Measurements from ENCODE around the gene CSTB. TPM values are rescaled to one million over a fixed set of nuclear protein-coding genes. Genes with fewer than 3 reads are reported as not detected.
A peak's percentile ranks its signal among the peaks of the same experiment; 100 is the strongest.

CSTB gene
- total RNA-seq, 2 experiments from 2014 or later, result 40.1 to 42.3 TPM

DNA sequence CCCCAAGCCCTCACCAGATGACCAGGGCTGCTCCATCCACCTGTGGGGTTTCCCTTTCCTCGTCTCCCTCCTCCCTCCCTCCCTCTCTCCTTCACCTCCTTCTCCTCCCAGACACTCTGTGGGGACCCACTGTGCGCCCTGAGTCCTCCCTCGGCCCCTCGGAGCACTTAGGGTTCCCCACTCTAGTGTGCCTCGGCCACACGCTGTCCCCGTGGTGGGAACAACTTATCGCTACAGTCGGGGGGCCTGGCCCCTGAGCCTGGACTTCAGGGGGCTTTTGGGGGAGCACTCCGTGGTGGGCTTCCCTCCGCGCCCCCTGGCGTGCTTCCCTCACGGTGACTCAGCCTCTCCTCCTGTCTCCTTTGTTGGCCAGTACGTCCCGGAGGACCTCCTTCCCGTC, 27.5 kb downstream of the CSTB start:
- Mint-ChIP-seq H3K27me3 (no peaks in the 10 kb centered on the region), H3K27ac (no peak overlapping the region), H3K36me3 (peaks cover 23% of the 10 kb centered on the region), H3K9me3 (no peaks in the 10 kb centered on the region), H3K4me3 (no peak overlapping the region), H3K4me1 (ENCODE audit: low read depth) (no peaks in the 10 kb centered on the region)
- ChIA-PET CTCF (no interaction called here), POLR2A (interaction anchor here (0.5 kb wide), 1 partner anchor 44 kb away, joined by 3 read pairs; no protein-coding TSS in a partner anchor)
- DNase-seq, result no peak
- intact Hi-C loops (cut with micrococcal nuclease), result no loop called here

DNA sequence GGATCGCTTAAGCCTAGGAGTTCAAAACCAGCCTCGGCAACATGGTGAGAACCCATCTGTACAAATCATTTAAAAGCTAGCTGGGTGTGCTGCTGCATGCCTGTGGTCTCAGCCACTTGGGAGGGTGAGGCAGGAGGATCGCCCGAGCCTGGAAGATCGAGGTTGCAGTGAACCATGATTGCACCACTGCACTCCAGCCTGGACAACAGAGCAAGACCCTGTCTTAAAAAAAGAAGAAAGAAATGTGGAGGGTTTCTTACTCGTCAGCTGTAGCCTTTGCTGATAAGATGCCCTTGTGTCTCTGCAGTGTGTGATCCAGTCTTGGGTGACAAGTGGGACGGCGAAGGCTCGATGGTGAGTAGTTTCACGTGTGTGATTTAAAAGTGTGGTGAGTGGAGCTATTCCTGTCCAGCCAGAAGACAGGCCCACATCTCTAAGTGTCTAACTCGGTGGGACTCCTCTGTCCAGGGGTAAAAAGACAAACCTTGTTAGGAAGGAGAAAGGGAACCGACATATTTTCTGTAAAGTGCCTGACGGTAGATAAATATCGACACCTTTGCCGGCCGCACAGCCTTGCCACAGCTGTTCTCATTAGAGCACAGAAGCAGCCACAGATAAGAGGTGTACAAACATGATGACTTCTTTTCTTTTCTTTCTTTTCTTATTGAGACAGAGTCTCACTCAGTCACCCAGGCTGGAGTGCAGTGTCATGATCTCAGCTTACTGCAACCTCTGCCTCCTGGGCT, 30.2 kb downstream of the CSTB start:
- H3K9me3 Mint-ChIP-seq, result no peaks in the 10 kb centered on the region
- intact Hi-C loops (cut with micrococcal nuclease), result no loop called here
- peaks cover 20% of the 10 kb centered on the region for H3K36me3 Mint-ChIP-seq
- CTCF ChIA-PET, result no interaction called here
- POLR2A ChIA-PET, result no interaction called here
- DNase-seq, result no peak
- no peaks in the 10 kb centered on the region for H3K4me1 Mint-ChIP-seq (ENCODE audit: low read depth)
- H3K4me3 Mint-ChIP-seq, result no peak overlapping the region
- H3K27ac Mint-ChIP-seq, result no peak overlapping the region
- no peaks in the 10 kb centered on the region for H3K27me3 Mint-ChIP-seq

DNA sequence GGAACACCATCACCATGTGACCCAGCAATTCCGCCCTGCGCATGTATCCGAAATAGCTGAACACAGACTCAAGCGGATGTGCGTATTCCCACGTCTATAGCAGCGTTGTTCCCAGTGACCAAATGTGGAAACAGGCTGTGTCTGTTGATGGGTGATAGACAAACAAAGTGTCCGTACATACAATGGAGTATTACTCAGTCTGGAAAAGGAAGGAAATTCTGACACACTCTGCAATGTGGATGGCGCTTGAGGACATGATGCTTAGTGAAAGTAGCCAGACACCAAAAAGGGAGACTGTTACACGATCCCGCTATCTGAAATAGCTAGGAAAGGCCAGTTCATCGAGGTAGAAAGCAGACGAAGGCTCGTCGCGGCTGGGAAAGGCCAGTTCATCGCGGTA, 31.4 kb downstream of the CSTB start:
- Mint-ChIP-seq H3K4me1 (ENCODE audit: low read depth) (peaks cover 4% of the 10 kb centered on the region), H3K9me3 (no peaks in the 10 kb centered on the region), H3K4me3 (no peak overlapping the region), H3K36me3 (peaks cover 18% of the 10 kb centered on the region), H3K27ac (no peak overlapping the region), H3K27me3 (no peaks in the 10 kb centered on the region)
- POLR2A ChIA-PET, result no interaction called here
- CTCF ChIA-PET, result interaction anchor here (0.9 kb wide), 1 partner anchor 16 kb away, joined by 5 read pairs; no protein-coding TSS in a partner anchor
- no peak for DNase-seq
- intact Hi-C loops (cut with micrococcal nuclease), result no loop called here

DNA sequence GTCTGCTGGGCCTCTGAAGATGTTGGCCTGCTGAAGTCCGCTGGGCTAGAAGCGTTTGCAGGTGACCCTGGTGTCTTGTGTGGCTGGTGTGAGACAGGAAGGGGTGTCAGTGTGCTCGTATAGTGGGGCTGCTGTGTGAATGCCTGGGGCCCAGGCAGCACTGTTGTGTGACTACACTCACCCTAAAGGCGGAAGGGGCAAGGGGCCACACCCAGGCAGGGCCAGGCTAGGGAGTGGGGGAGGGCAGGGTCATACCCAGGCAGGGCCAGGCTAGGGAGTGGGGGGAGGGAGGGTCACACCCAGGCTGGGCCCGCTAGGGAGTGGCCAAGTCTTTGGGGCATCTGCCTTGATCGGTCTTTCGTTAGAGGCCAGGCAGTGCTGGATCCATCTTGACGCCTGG, 32.2 kb downstream of the CSTB start:
- Mint-ChIP-seq H3K36me3 (peaks cover 18% of the 10 kb centered on the region), H3K4me3 (no peak overlapping the region), H3K9me3 (no peaks in the 10 kb centered on the region), H3K27me3 (no peaks in the 10 kb centered on the region), H3K4me1 (ENCODE audit: low read depth) (peaks cover 4% of the 10 kb centered on the region), H3K27ac (no peak overlapping the region)
- intact Hi-C loops (cut with micrococcal nuclease), result no loop called here
- ChIA-PET POLR2A (no interaction called here), CTCF (no interaction called here)
- no peak for DNase-seq

DNA sequence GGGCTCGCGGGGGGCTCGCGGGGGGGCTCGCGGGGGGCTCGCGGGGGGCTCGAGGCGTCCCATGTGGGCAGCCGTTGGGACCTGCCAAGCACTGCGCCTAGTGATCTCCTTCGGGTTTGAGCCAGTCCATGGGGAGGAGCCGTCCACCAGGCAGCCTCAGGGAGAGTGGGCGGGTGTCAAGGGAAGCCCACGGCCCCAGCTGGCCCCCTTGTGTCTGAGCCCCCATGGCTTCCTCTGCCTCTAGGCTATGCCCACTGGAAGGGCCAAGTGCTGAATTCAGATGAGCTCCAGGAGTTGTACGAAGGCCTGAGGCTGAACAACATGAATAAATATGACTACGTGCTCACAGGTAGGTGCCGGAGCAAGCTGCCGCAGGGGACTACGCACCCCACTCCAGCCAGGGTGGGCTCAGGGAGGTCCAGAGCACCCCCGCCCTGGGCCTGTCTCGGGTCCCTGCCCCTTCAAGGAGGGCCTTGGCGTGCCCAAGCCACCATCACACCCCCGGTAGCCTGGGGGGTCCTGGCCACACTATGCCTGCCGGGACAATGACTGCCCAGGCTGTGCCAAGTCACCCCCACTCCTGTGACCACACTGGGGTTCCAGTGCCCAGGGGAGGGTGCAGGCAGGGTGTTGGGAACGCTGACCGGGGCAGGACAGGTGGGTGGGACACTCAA, 34.5 kb downstream of the CSTB start:
- ChIA-PET CTCF (no interaction called here), POLR2A (no interaction called here)
- intact Hi-C loops (cut with micrococcal nuclease), result no loop called here
- DNase-seq, result no peak
- no peaks in the 10 kb centered on the region for H3K27me3 Mint-ChIP-seq
- peaks cover 4% of the 10 kb centered on the region for H3K4me1 Mint-ChIP-seq (ENCODE audit: low read depth)
- no peaks in the 10 kb centered on the region for H3K9me3 Mint-ChIP-seq
- no peak overlapping the region for H3K4me3 Mint-ChIP-seq
- H3K27ac Mint-ChIP-seq, result no peak overlapping the region
- H3K36me3 Mint-ChIP-seq, result peaks cover 15% of the 10 kb centered on the region

DNA sequence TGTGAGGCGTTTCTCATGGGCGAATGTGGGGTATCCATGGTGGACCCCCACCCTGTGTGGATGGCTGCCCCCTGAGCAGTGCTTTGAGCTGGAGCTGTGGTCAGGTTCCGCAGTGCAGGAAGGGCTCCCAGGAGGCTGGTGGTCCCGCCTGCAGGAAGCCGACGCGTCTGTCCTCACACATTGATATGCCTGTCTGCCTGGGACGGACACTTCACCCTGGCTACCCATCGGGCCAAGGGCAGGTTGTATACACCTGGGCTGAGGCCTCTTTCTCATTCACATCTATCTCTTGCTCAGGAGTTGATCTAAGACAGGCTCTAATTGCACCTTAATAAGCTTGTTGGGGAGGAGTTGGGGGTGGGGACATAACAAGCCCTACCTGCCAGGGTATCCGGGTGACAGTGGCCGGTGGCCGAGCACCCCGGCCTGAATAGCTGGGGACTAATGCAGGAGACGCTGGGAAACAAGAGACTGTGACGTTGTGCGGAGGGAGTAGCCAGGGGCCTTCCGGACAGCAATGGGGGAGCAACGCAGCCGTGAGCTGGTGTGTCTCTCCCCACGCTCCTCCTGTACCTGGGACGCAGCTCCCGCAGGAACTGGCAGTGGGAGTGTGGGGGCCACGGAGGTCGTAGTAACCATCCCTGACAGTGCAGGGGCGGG, 35.5 kb downstream of the CSTB start:
- peaks cover 17% of the 10 kb centered on the region for H3K36me3 Mint-ChIP-seq
- CTCF ChIA-PET, result no interaction called here
- peak overlapping the region; percentile 57 for H3K27ac Mint-ChIP-seq
- DNase-seq, result peak; percentile 37
- intact Hi-C loops (cut with micrococcal nuclease), result no loop called here
- peak overlapping the region; percentile 34 for H3K4me3 Mint-ChIP-seq
- H3K4me1 Mint-ChIP-seq (ENCODE audit: low read depth), result peaks cover 4% of the 10 kb centered on the region
- H3K9me3 Mint-ChIP-seq, result no peaks in the 10 kb centered on the region
- H3K27me3 Mint-ChIP-seq, result no peaks in the 10 kb centered on the region
- POLR2A ChIA-PET, result no interaction called here

DNA sequence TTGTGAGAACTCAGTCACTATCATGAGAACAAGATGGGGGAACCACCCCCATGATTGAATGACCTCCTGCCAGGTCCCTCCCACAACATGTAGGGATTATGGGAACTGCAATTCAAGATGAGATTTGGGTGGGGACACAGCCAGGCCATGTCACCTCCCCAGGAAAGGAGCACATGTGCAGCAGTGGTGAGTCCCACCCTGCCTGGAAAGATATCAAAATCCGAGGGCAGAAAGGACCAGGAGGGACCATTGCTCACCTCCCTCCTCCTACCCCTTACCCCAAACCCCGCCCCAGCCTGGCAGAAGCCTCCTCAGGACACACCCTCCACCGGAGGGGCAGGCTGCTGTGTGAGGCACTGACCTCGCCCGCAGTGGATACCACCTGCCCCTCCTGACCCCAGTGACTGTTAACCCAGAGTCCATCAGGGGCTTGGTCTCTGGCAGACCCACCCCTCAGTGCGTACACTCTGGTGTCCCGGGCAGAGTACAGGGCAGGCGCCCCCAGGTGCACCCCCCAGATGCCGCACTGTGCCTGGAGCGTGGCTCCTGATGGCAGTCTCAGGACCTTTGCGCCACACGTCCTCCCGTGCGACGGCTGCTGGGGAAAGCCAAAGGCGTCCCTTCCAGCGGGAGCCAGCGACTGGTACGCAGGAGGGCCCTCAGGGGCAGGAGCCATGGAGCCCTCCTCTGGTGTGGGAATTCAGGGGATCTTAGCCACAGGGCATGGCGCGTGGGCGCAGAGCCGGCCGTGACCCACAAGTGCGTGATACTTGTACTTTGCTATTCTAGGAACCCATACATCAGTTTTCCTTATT, 36.3 kb downstream of the CSTB start:
- Mint-ChIP-seq H3K9me3 (no peaks in the 10 kb centered on the region), H3K36me3 (peaks cover 14% of the 10 kb centered on the region), H3K27me3 (no peaks in the 10 kb centered on the region), H3K27ac (no peak overlapping the region), H3K4me3 (no peak overlapping the region), H3K4me1 (ENCODE audit: low read depth) (peaks cover 8% of the 10 kb centered on the region)
- POLR2A ChIA-PET, result no interaction called here
- CTCF ChIA-PET, result no interaction called here
- intact Hi-C loops (cut with micrococcal nuclease), result no loop called here
- no peak for DNase-seq

DNA sequence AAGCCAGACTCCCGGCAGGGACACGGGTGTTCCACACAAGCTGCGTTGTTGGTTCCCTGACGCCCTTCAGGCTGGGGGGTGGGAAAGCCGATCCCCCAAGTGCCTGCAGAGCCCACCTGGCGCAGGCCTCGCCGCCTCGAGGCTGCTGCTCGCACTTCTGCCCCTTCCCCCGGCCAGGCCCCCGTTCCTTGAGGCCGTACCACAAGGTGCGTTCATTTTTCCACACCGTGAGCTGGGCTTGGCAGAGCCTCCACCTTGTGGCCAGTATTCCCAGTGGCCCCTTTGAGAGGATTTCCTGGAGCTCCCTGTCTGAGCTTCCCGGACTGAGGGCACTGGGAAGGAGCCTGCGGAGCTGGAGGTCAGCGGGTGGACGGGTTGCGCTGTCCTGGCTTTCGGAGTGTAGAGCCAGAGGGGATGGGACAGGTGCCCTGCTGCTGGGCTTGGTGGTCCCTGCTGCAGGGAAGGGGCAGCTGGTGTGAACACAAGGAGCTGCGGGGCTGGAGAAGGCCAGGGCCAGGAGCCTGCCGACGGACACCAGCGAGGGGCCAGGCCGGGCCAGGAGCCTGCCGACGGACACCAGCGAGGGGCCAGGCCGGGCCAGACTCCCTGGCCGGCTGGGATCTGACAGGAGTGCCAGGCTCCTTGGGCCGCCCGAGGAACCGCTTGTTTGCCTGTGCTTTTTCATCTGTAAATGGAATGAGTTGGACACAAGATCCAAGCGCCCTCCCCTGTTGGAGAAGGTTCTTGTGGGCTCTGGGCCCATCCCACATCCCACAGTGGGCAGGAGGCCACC, 38.8 kb downstream of the CSTB start:
- H3K9me3 Mint-ChIP-seq, result no peaks in the 10 kb centered on the region
- H3K4me3 Mint-ChIP-seq, result no peak overlapping the region
- no peaks in the 10 kb centered on the region for H3K27me3 Mint-ChIP-seq
- ChIA-PET POLR2A (no interaction called here), CTCF (no interaction called here)
- peaks cover 29% of the 10 kb centered on the region for H3K4me1 Mint-ChIP-seq (ENCODE audit: low read depth)
- intact Hi-C loops (cut with micrococcal nuclease), result no loop called here
- peaks cover 12% of the 10 kb centered on the region for H3K36me3 Mint-ChIP-seq
- no peak for DNase-seq
- H3K27ac Mint-ChIP-seq, result no peak overlapping the region

DNA sequence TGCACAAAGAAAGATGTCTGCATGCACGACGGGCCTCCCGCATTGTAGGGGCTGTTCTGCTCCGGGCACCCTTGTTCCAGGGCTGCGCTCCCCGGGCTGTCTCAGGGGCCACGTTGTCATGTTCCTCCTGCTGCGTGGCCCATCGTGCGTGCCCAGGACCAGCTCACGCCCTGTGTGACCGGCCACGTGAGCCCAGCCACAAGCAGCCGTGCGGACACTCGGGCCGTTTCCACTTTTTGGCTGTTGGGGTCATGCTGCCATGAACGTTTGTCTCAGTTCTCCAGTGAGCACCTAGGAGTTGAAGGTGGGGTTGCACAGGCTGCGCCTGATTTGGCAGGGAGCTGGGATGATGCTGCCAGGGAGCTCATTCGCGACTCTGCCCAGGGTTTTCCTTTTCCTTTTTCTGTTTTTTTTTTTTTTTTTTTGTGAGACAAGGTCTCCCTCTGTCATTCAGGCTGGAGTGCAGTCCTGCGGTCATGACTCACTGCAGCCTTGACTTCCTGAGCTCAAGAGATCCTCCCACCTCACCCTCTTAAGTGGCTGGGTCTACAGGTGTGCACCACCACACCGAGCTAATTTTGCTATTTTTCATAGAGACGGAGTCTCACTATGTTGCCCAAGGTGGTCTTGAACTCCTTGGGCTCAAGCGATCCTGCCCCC, 39.8 kb downstream of the CSTB start:
- Mint-ChIP-seq H3K36me3 (peaks cover 12% of the 10 kb centered on the region), H3K4me3 (no peak overlapping the region), H3K9me3 (no peaks in the 10 kb centered on the region), H3K27ac (no peak overlapping the region), H3K27me3 (no peaks in the 10 kb centered on the region), H3K4me1 (ENCODE audit: low read depth) (peaks cover 33% of the 10 kb centered on the region)
- intact Hi-C loops (cut with micrococcal nuclease), result no loop called here
- ChIA-PET CTCF (no interaction called here), POLR2A (no interaction called here)
- DNase-seq, result no peak

DNA sequence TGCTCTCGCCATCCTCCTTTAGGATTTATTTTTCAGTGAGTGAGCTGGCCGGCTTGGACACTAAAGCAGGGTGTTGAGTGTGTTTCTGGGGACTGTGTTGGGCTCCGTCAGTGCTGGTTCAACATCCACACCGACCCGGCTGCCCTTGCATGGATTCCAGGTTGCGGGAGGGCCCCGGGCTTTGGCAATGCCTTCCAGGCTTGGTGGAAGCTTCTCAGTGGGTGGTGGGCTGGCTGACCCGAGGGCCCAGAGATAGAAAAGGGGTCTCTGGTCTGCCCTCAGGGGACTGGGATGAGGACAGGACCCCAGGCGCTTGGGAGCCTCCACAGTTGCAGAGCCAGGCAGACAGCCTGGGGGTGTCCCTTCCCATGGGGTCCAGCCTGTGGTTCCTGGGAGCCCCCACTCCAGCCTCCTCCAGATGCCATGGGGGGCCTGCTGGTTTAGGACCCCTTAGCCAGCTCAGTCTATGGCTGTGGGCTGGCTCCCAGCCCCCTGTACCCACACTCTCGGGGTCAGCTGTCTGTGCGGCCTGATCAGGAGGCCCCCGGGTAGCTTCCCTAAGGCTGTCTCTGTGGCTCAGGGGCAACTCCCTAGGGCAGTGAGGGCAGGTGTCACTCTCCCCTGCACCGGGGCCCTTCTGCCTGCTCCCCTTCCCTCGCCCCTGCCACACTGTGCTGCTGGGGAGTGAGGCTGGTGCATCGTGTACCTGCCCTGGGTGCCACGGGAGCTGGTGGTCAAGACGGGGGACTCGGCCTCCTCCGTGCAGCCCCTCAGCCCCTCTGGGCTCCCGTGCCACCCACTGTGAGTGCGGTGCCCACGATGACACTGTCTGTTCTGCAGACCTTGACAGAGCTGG, 40.6 kb downstream of the CSTB start:
- Mint-ChIP-seq H3K4me1 (ENCODE audit: low read depth) (peaks cover 34% of the 10 kb centered on the region), H3K4me3 (no peak overlapping the region), H3K27ac (no peak overlapping the region), H3K36me3 (peaks cover 9% of the 10 kb centered on the region), H3K9me3 (no peaks in the 10 kb centered on the region), H3K27me3 (no peaks in the 10 kb centered on the region)
- ChIA-PET CTCF (no interaction called here), POLR2A (no interaction called here)
- intact Hi-C loops (cut with micrococcal nuclease), result no loop called here
- DNase-seq, result no peak

DNA sequence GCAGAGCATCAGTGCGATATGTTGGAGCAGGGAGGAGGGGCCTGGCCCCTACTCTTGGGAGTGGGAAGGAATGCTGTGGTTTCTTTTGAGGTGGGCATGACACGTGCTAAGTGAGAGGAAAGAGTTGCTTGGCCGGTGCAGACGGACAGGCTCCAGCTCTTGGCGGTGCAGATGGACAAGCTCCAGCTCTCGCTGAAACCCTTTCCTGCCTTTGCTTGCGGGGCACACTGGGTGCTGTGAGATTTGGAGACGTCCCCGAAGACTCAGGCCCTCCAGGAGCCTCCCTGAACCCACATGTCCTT, 41.2 kb downstream of the CSTB start:
- H3K36me3 Mint-ChIP-seq, result peaks cover 9% of the 10 kb centered on the region
- H3K4me3 Mint-ChIP-seq, result no peak overlapping the region
- CTCF ChIA-PET, result no interaction called here
- no peak for DNase-seq
- intact Hi-C loops (cut with micrococcal nuclease), result loop anchor here (5.0 kb wide), 1 partner anchor 42 kb away; the partner anchor contains the start of gene CSTB
- H3K27ac Mint-ChIP-seq, result no peak overlapping the region
- no peaks in the 10 kb centered on the region for H3K27me3 Mint-ChIP-seq
- H3K4me1 Mint-ChIP-seq (ENCODE audit: low read depth), result peaks cover 34% of the 10 kb centered on the region
- POLR2A ChIA-PET, result no interaction called here
- no peaks in the 10 kb centered on the region for H3K9me3 Mint-ChIP-seq
